GM12865 (cell line): ENCODE results near the gene STXBP5L.
"Not testable (repeated sequence)": the region's sequence is repeated elsewhere in the genome, so short reads cannot be mapped to it uniquely, and the experiment has no call there.

ENCODE experiments used
- DNase-seq: peaks from one replicate; pipeline ENCODE4 v3.0.0; 2010; ENCODE audit warnings: low read depth
- H3K4me3 ChIP-seq: 2 replicates; pipeline ENCODE4 v1.5.1; 2011; ENCODE audit warnings: mild to moderate bottlenecking, low read depth, low read length, control low read depth
- TF ChIP-seq, protein P1 (sequence below): IDR thresholded peaks from 2 replicates; pipeline ENCODE4 v1.5.1; 2011; ENCODE audit warnings: low read length, control low read depth, low read depth, inconsistent platforms; ENCODE audit not compliant: insufficient read depth; ENCODE audit errors: missing control alignments

Gene STXBP5L

DNA sequence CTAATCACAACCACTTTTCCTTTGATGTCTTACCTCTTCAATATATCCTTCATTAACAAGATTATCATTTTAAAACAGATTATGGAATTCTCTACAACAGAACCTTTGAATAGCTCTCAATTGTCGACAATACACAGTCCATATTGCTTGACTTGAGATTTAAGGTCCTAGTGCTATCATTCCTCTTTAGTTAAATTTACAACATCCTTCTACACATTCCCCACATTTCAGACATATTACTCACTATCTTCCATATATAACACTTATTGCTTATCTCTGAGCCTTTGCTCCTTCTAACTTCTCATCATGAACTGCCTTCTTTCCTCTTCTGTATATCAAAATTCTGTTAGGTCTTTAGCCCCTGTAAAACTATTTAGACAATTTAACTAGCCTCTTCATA is 247.0 kb downstream of the STXBP5L start:
- TF ChIP-seq, protein P1, sequence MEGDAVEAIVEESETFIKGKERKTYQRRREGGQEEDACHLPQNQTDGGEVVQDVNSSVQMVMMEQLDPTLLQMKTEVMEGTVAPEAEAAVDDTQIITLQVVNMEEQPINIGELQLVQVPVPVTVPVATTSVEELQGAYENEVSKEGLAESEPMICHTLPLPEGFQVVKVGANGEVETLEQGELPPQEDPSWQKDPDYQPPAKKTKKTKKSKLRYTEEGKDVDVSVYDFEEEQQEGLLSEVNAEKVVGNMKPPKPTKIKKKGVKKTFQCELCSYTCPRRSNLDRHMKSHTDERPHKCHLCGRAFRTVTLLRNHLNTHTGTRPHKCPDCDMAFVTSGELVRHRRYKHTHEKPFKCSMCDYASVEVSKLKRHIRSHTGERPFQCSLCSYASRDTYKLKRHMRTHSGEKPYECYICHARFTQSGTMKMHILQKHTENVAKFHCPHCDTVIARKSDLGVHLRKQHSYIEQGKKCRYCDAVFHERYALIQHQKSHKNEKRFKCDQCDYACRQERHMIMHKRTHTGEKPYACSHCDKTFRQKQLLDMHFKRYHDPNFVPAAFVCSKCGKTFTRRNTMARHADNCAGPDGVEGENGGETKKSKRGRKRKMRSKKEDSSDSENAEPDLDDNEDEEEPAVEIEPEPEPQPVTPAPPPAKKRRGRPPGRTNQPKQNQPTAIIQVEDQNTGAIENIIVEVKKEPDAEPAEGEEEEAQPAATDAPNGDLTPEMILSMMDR, result no peak
- no peak for DNase-seq
- H3K4me3 ChIP-seq, result no peak overlapping the region

DNA sequence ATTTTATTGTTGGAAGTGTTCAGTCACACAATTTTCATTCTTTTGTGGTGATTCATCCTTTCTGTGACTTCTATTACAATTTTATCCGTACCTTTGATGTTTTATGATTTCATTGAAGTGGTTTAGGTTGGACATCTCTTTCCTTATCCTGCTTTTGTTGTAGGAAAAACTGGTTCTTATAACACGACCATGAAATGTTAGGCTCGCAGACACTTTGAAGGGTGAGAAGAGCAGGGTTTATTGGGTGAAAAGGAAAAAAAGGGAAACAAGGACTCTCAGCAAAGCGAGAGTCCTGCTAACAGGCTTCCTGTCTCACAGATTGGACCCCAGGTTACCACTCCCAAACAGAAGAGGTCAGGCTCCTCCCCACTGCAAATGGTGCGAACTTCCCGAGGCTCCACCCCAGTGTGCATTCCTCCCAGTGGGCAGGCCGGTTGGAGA is 257.4 kb downstream of the STXBP5L start:
- no peak overlapping the region for H3K4me3 ChIP-seq
- TF ChIP-seq, protein P1, result no peak
- DNase-seq, result no peak

DNA sequence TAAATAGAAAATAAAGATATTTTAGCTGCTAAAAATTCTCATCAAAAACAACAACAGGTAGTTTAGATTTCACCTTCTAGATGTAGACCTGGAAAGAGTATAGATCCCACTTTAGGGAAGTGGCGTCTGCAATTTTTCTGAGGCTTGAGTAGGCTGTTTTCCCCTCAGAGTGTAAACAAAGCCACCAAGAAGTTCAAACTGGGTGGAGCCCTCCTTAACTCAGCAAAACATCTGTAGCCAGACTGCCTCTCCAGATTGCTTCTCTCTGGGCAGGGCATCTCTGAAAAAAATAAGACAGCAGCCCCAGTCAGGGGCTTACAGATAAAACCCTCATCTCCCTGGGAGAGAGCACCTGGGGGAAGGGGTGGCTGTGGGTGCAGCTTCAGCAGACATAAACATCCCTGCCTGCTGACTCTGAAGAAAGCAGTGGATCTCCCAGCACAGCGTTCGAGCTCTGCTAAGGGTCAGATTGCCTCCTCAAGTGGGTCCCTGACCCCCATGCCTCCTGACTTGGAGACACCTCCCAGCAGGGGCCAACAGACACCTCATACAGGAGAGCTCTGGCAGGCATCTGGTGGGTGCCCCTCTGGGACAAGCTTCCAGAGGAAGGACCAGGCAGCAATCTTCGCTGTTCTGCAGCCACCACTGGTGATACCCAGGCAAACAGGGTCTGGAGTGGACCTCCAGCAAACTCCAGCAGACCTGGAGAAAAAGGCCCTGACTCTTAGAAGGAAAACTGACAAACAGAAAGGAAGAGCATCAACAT is 259.6 kb downstream of the STXBP5L start:
- TF ChIP-seq, protein P1, result no peak
- no peak overlapping the region for H3K4me3 ChIP-seq
- DNase-seq, result no peak

DNA sequence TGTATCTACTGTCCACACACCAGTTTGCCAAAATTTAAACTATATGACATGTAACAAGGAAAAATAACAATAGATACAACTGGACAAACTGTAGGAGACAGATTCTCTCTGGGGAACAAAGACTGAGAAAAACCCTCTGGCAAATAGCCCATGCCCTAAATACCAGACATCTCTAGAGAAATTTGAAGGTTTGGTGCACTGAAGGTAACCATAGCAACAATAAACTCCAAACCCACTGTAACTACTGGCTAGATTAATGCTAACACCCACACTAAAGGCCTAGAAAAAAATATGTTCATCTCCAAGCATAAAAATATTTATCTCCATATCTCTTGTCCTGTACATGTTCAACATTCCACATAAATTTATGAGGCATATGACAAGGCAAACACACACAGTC is 267.1 kb downstream of the STXBP5L start:
- DNase-seq, result no peak
- TF ChIP-seq, protein P1, result no peak
- H3K4me3 ChIP-seq, result no peak overlapping the region

DNA sequence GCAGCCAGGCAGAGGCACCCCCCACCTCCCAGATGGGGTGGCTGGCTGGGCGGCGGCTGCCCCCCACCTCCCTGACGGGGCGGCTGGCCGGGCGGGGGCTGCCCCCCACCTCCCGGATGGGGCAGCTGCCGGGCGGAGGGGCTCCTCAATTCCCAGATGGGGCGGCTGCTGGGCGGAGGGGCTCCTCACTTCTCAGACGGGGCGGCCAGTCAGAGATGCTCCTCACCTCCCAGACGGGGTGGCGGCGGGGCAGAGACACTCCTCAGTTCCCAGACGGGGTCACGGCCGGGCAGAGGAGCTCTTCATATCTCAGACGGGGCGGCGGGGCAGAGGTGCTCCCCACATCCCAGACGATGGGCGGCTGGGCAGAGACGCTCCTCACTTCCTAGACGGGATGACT is 282.6 kb downstream of the STXBP5L start:
- not testable (repeated sequence) for H3K4me3 ChIP-seq, DNase-seq

DNA sequence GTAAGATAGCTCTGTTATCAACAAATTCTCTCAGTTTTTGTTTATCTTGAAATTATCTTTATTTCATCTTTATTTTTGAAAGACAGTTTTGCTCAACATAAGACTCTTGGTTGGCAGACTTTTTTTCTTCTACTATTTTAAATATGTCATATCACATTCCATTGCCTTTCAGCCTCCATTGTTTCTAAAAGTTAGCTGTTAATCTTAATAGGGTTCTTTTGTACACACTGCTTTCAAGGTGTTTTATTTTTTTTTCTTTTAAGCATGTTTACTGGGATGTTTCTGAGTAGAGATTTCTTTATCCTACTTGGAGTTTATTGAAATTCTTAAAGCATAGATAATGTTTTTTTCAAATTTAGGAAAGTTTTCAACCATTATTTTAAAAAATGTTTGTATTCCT is 294.6 kb downstream of the STXBP5L start:
- TF ChIP-seq, protein P1, result no peak
- DNase-seq, result no peak
- H3K4me3 ChIP-seq, result no peak overlapping the region

DNA sequence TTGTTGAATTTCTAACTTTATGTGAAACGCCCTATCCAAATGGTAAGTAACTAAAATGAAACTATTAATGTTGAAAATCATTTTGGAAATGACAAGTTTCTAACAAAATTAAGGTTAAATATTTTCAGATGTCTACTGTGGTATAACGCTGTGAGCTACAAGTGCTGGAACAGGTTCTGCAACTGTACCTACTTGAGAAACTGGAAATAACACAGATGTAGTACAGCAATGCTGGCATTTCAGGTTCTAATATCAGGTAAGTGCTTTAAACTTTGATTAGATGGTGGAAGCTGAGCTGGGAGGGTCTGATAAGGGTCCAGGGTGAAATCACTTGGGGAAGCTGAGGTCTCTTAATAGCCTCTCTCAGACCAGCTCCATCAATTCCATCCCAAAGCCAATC is 315.1 kb downstream of the STXBP5L start:
- TF ChIP-seq, protein P1, result no peak
- DNase-seq, result no peak
- H3K4me3 ChIP-seq, result no peak overlapping the region
